Measurements from ENCODE around the gene TMEM214. TPM values are rescaled to one million over a fixed set of nuclear protein-coding genes. Genes with fewer than 3 reads are reported as not detected.

TMEM214 gene
- total RNA-seq, 1 experiment from 2014 or later = 55.3 TPM

DNA sequence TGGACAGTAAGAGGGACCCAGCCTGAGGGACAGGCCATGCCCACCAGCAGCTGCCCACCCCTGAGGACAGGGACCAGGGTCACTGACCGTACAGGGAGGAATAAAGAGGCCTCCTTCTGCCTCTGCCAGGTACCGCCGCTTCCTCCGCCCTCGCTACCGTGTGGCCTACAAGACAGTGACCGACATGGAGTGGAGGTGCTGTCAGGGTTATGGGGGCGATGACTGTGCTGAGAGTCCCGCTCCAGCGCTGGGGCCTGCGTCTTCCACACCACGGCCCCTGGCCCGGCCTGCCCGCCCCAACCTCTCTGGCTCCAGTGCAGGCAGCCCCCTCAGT, 47.8 kb downstream of the TMEM214 start:
- Histone ChIP-seq H3K4ac (ENCODE audit: low read depth, low read length) (no peak overlapping the region), H3K4me1 (ENCODE audit: insufficient read depth, low read length) (no peaks in the 10 kb centered on the region), H2BK120ac (ENCODE audit: low read depth, low read length, poor library complexity, severe bottlenecking) (no peak overlapping the region), H3K79me1 (ENCODE audit: insufficient read depth, low read depth, low read length, poor library complexity, severe bottlenecking) (no peaks in the 10 kb centered on the region), H2AFZ (ENCODE audit: low read length) (no peak overlapping the region), H4K5ac (ENCODE audit: insufficient read length, low read depth, low read length) (no peak overlapping the region), H4K20me1 (ENCODE audit: control insufficient read depth, insufficient read depth, insufficient read length) (no peaks in the 10 kb centered on the region), H3T11ph (ENCODE audit: low read length) (no peak overlapping the region), H3K4me2 (ENCODE audit: insufficient read depth, insufficient read length, low read length) (no peak overlapping the region), H4K91ac (ENCODE audit: insufficient read length, low read depth, low read length) (no peak overlapping the region), H3K27ac (ENCODE audit: insufficient read length, low read depth, low read length) (no peak overlapping the region), H2BK15ac (ENCODE audit: low read depth, low read length) (no peak overlapping the region), H3K14ac (ENCODE audit: insufficient read depth, low read length) (no peak overlapping the region), H2BK20ac (ENCODE audit: low read depth, low read length, poor library complexity, severe bottlenecking) (no peak overlapping the region), H3K18ac (ENCODE audit: insufficient read length, low read depth, low read length) (no peak overlapping the region), H2BK12ac (ENCODE audit: insufficient read length, low read depth, low read length) (no peak overlapping the region), H3K27me3 (ENCODE audit: insufficient read depth, low read length) (no peaks in the 10 kb centered on the region), H3K56ac (ENCODE audit: insufficient read length, low read depth, low read length) (no peak overlapping the region), H3K79me2 (ENCODE audit: insufficient read depth, low read length) (no peaks in the 10 kb centered on the region), H3K23me2 (ENCODE audit: insufficient read length, low read depth, low read length, poor library complexity, severe bottlenecking) (no peaks in the 10 kb centered on the region), H3K23ac (ENCODE audit: insufficient read length, low read depth, low read length) (no peak overlapping the region), H3K9me3 (ENCODE audit: control insufficient read depth, low read depth, low read length) (no peaks in the 10 kb centered on the region), H2AK5ac (ENCODE audit: insufficient read length, low read length) (no peak overlapping the region), H2BK5ac (ENCODE audit: insufficient read length, low read length) (no peak overlapping the region), H3K9ac (ENCODE audit: extremely low read depth, insufficient read length, low read length) (no peak overlapping the region), H4K8ac (replicated peaks; ENCODE audit: insufficient read length, low read depth, low read length) (no peak overlapping the region)
- peaks cover 27% of the 10 kb centered on the region for H3K27me3 Mint-ChIP-seq (ENCODE audit: low read depth)
- no peak for TF ChIP-seq CTCF (conservative IDR thresholded peaks at IDR 0.05)
- H3K9me3 Mint-ChIP-seq = no peaks in the 10 kb centered on the region
- no CpG with 5 or more reads among the region's 14 CpGs for WGBS (ENCODE audit: extremely low coverage, insufficient read length, low lambda C conversion rate)
- peak overlapping the region in 1 of 2 experiments; percentile 75; a peak in 2 of 5 replicates for H3K4me3 Mint-ChIP-seq
- peaks cover 22 to 46% of the 10 kb centered on the region in 2 experiments for H3K4me1 Mint-ChIP-seq
- H3K36me3 Mint-ChIP-seq (ENCODE audit: insufficient read depth in 1 of 3, low read depth in 3 of 3) = no peaks in the 10 kb centered on the region
- peak overlapping the region in 1 of 3 experiments; percentile 74; a peak in 2 of 7 replicates for H3K27ac Mint-ChIP-seq
- DNase-seq = no peak
